GM12865 (cell line): ENCODE results near the gene LILRB2.
"Not testable (repeated sequence)": the region's sequence is repeated elsewhere in the genome, so short reads cannot be mapped to it uniquely, and the experiment has no call there.

ENCODE experiments used
- DNase-seq: peaks from one replicate; pipeline ENCODE4 v3.0.0; 2010; ENCODE audit warnings: low read depth
- H3K4me3 ChIP-seq: 2 replicates; pipeline ENCODE4 v1.5.1; 2011; ENCODE audit warnings: mild to moderate bottlenecking, low read depth, low read length, control low read depth
- TF ChIP-seq, protein P1 (sequence below): IDR thresholded peaks from 2 replicates; pipeline ENCODE4 v1.5.1; 2011; ENCODE audit warnings: low read length, control low read depth, low read depth, inconsistent platforms; ENCODE audit not compliant: insufficient read depth; ENCODE audit errors: missing control alignments

The LILRB2 gene

DNA sequence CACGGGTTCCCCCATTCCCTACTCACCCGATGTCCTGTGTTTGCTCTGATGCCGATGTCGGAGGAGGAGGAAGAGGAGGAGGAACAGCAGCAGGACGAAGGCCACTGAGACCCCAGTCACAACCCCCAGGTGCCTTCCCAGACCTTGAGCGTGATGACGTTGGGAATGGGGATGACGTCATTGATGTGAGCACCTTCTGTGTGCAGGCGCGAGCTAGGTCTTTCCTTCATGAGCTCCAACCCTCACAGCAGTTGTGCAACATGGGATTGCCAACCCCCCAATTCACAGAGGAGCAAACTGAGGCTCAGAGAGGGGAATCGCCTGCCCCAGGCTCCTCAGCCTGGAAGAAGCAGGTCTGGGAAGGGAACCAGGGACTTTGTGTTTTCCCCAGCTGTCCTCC lies 28.1 kb downstream of the LILRB2 start:
- TF ChIP-seq, protein P1, sequence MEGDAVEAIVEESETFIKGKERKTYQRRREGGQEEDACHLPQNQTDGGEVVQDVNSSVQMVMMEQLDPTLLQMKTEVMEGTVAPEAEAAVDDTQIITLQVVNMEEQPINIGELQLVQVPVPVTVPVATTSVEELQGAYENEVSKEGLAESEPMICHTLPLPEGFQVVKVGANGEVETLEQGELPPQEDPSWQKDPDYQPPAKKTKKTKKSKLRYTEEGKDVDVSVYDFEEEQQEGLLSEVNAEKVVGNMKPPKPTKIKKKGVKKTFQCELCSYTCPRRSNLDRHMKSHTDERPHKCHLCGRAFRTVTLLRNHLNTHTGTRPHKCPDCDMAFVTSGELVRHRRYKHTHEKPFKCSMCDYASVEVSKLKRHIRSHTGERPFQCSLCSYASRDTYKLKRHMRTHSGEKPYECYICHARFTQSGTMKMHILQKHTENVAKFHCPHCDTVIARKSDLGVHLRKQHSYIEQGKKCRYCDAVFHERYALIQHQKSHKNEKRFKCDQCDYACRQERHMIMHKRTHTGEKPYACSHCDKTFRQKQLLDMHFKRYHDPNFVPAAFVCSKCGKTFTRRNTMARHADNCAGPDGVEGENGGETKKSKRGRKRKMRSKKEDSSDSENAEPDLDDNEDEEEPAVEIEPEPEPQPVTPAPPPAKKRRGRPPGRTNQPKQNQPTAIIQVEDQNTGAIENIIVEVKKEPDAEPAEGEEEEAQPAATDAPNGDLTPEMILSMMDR, result no peak
- H3K4me3 ChIP-seq, result no peak overlapping the region
- no peak for DNase-seq

GRCh38 chr19:54252243-54252642 lies 28.7 kb downstream of the LILRB2 start:
- no peak for DNase-seq
- TF ChIP-seq, protein P1, result no peak
- H3K4me3 ChIP-seq, result no peak overlapping the region

DNA sequence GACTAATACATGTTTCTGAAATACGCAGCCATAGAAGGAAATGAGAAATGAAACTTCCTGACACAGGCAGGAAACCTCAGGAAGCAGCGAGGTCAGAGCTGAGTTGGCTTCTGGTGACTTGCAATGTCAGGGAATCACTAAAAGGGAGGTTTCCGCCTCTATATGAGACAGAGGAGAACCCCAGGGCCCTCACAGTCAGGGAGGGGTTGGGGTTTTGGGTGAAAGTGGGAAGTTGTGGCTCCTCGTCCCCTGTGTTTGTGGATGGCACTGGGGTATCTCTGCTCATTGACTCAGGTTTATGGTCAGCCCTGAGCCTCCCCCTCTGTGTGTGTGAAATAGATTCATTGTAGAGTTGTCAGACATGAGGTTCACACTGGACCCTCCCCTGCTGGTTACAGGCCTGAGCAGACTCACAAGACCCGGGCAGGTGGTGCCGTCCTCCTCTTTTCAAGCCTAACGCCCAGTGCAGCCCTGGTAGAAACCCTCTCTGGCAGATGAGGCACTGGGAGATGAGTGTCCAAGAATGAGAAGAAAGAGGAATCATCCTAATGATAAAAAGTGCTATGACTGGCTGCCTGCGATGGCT lies 32.8 kb downstream of the LILRB2 start:
- DNase-seq, result peak; percentile 21
- TF ChIP-seq, protein P1, result no peak
- H3K4me3 ChIP-seq, result no peak overlapping the region

GRCh38 chr19:54247106-54247930 lies 33.6 kb downstream of the LILRB2 start:
- no peak overlapping the region for H3K4me3 ChIP-seq
- DNase-seq, result no peak
- TF ChIP-seq, protein P1, result no peak

DNA sequence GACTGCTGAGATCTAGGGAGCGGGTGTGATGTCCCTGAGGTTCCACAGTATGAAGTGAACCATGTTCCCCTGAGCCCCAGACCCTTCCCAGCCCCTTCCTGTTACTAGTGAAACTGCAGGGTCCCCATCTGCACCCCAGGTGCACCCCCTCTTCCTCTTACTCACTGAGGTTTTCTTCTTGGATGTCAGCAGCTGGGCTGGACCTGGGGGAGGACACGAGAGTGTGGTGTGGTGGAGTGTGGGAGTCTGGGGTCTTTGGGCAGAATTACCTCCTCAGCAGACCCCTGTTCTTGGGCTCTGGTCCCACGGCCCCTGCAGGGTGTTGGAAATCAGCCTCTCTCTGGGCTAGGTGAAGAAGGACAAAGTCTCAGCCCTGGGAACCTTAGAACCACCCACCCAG lies 35.0 kb downstream of the LILRB2 start:
- no peak overlapping the region for H3K4me3 ChIP-seq
- DNase-seq, result no peak
- TF ChIP-seq, protein P1, result no peak

DNA sequence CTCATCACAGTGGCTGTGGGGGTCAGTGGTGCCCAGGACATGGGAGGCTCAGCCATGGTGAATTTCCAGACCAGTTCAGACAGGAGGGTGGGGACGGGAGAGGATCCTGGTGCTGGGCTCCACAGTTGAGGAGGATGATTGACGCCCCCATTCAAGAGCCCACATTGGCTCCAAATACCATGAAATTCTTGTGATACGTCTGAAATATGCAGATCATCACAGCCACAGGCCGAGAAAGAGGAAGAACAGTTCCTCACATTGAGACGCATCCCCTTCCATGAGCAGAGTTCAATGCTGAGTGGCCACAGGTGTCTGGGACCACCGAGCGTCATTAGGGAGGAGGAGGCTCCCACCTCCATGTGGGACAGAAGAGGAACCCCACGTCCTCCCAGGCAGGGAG lies 37.1 kb downstream of the LILRB2 start:
- not testable (repeated sequence) for H3K4me3 ChIP-seq, DNase-seq

DNA sequence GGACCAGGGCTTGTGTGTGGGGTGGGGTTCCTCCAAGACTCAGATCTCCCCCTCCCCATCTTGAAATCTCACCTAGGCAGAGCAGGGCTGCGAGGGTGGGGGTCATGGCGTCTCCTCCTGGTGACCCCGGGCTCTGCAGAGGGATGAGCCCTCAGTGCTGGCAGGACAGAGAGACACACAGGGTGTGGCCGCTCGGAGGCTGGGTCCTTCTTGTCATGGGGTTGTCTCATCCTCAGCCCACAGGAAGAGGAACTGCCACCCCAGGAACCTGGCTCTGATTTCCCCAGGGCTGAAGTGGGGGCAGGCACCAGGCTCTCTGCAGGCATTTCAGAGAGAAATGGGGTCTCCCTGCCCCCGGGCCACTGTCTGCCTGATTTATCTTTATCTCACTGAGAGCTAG lies 38.3 kb downstream of the LILRB2 start, which contains the start of gene LILRA6:
Gene LILRA6, minus strand, starts transcription at position 145 of the 400 bp plus-strand sequence.
- not testable (repeated sequence) for H3K4me3 ChIP-seq, DNase-seq

DNA sequence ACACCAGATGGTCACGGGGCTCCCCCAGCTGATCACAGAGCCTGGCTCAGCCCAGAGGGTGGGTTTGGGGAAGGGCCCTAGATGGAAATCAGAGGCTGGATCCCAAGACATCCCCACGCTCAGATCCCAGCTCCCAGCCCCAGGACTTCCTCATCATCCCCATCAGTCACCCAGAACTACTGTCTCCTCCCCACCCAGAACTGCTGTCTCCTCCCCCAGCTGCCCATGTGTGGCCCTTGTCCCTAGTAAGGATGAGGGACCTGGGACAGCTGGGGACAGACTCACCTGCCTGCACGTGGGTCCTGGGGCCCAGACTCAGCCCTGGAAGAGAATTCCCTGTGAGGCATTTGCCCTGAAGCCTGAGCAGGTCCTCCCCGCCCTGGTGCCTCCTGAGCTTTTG lies 38.7 kb downstream of the LILRB2 start:
- not testable (repeated sequence) for H3K4me3 ChIP-seq

GRCh38 chr19:54240372-54241336 lies 40.3 kb downstream of the LILRB2 start:
- H3K4me3 ChIP-seq, DNase-seq: not testable (repeated sequence)

More for the DNA sequence above, 38.7 kb downstream of the LILRB2 start:
- DNase-seq, result not testable (repeated sequence)

- H3K4me3 ChIP-seq, DNase-seq: not testable (repeated sequence)
Observed at GRCh38 chr19:54239491-54240371, 41.2 kb downstream of the LILRB2 start.
